ENCODE data around the gene EXOC2.

Gene EXOC2

DNA sequence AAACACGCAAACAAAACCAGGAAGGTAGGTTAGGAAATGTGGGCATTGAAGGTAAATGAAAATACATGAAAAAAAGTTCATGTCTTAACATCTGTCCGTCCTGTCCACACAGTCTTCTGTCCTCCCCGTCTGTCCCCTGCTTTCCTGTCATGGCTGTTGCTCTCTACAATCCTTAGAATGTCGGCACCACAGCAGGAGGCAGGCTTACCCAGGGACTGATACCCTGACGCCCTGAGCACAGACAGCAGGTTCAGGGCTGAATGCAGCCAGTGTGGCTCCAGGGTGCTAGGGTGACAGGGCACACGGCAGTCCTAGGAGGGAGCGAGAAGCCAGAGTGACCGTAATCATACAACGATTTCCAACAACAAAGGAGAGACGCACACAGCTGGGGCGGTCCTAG is 177.7 kb downstream of the EXOC2 start:
- DNase-seq, result no peak
- Mint-ChIP-seq H3K36me3 (ENCODE audit: low read depth) (peaks cover 40% of the 10 kb centered on the region), H3K4me1 (peaks cover 13% of the 10 kb centered on the region), H3K9me3 (peaks cover 33% of the 10 kb centered on the region), H3K27ac (no peak overlapping the region), H3K27me3 (ENCODE audit: low read depth, poor library complexity) (no peaks in the 10 kb centered on the region), H3K4me3 (no peak overlapping the region)
- TF ChIP-seq, protein P1, sequence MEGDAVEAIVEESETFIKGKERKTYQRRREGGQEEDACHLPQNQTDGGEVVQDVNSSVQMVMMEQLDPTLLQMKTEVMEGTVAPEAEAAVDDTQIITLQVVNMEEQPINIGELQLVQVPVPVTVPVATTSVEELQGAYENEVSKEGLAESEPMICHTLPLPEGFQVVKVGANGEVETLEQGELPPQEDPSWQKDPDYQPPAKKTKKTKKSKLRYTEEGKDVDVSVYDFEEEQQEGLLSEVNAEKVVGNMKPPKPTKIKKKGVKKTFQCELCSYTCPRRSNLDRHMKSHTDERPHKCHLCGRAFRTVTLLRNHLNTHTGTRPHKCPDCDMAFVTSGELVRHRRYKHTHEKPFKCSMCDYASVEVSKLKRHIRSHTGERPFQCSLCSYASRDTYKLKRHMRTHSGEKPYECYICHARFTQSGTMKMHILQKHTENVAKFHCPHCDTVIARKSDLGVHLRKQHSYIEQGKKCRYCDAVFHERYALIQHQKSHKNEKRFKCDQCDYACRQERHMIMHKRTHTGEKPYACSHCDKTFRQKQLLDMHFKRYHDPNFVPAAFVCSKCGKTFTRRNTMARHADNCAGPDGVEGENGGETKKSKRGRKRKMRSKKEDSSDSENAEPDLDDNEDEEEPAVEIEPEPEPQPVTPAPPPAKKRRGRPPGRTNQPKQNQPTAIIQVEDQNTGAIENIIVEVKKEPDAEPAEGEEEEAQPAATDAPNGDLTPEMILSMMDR (IDR thresholded peaks at IDR 0.05), result no peak

- Mint-ChIP-seq H3K27ac (no peak overlapping the region), H3K4me1 (peaks cover 21% of the 10 kb centered on the region), H3K9me3 (peaks cover 33% of the 10 kb centered on the region), H3K27me3 (ENCODE audit: low read depth, poor library complexity) (no peaks in the 10 kb centered on the region), H3K4me3 (no peak overlapping the region), H3K36me3 (ENCODE audit: low read depth) (peaks cover 40% of the 10 kb centered on the region)
- DNase-seq, result no peak
- TF ChIP-seq, protein P1 (IDR thresholded peaks at IDR 0.05), result no peak
Measured at GRCh38 chr6:514396-514978, 178.5 kb downstream of the EXOC2 start.

- no peak for DNase-seq
- peaks cover 32% of the 10 kb centered on the region for H3K9me3 Mint-ChIP-seq
- H3K4me1 Mint-ChIP-seq, result peaks cover 21% of the 10 kb centered on the region
- TF ChIP-seq, protein P1 (IDR thresholded peaks at IDR 0.05), result no peak
- peaks cover 39% of the 10 kb centered on the region for H3K36me3 Mint-ChIP-seq (ENCODE audit: low read depth)
- H3K27me3 Mint-ChIP-seq (ENCODE audit: low read depth, poor library complexity), result no peaks in the 10 kb centered on the region
- no peak overlapping the region for H3K4me3 Mint-ChIP-seq
- H3K27ac Mint-ChIP-seq, result no peak overlapping the region
Measured at GRCh38 chr6:513961-514360, 179.0 kb downstream of the EXOC2 start.

DNA sequence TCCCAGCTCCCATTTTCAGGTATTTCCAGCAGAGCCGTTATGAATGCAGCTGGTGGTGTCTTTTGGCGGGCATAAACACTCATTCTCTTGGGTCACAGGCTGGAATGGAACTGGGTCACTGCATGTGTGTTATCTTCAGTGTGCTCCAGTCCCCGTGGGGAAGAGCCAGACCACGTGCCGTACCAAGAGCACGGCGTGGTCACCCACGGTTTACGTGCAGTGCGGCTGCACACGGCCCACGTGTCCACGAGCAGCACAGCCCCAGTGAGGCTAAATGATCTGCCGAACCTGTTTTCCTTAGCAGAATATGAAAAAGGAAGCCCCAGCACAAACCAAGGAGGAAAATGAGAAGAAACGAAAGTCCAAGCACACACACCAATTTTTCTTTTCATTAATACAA is 179.9 kb downstream of the EXOC2 start:
- no peaks in the 10 kb centered on the region for H3K27me3 Mint-ChIP-seq (ENCODE audit: low read depth, poor library complexity)
- no peak for DNase-seq
- no peak overlapping the region for H3K4me3 Mint-ChIP-seq
- no peak overlapping the region for H3K27ac Mint-ChIP-seq
- TF ChIP-seq, protein P1 (IDR thresholded peaks at IDR 0.05), result no peak
- H3K36me3 Mint-ChIP-seq (ENCODE audit: low read depth), result peaks cover 30% of the 10 kb centered on the region
- H3K9me3 Mint-ChIP-seq, result peaks cover 23% of the 10 kb centered on the region
- peaks cover 21% of the 10 kb centered on the region for H3K4me1 Mint-ChIP-seq

DNA sequence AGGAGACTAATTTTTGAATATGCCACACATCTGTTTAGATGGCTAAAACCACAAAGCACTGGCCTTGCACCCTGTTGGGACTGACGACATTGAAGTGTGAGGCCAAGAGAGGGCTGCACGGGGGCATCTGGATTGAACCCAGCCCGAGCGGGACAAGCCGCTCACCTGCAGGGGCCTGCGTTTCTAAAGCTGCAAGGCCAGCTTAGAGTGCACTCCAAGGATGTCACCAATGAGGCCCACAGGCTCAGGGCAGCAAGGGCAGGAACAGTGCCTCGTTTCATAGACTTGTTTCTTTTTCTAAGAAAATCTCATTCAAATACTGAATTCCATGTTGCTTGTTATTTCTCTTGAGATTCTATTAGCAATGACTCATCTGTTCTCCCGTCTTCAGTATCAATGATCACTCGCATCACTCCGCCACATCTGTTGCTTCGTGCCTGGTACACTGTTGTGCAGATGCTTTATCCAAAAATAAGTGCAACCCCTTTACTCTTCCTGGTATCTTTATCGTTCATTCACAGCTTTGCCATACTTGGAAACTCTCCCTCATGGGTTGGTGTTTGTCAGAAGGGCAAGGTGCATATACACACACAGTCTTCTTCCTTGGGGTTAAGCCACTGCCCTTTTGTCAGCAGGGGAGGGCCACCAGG is 181.3 kb downstream of the EXOC2 start:
- TF ChIP-seq, protein P1 (IDR thresholded peaks at IDR 0.05), result no peak
- H3K27me3 Mint-ChIP-seq (ENCODE audit: low read depth, poor library complexity), result no peaks in the 10 kb centered on the region
- peaks cover 11% of the 10 kb centered on the region for H3K9me3 Mint-ChIP-seq
- H3K36me3 Mint-ChIP-seq (ENCODE audit: low read depth), result peaks cover 16% of the 10 kb centered on the region
- no peak for DNase-seq
- H3K27ac Mint-ChIP-seq, result no peak overlapping the region
- H3K4me1 Mint-ChIP-seq, result peaks cover 21% of the 10 kb centered on the region
- H3K4me3 Mint-ChIP-seq, result no peak overlapping the region

DNA sequence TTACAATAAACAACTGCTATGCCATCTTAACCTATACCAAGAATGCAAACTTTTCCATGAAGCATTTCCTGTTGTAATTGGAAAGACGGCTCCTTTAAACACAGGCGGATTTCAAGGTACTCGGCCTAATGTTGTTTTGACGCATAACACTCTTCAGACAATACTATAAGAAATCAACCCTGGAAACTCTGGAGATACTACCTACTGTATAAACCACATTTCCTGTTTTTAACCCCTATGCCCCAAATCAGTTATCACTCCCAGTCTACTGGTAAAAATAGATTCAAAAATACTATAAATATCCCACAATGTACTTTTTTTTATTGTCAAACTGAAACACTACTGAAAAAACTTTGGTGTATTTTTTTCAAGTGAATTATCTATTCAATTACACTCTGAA is 183.3 kb downstream of the EXOC2 start:
- Mint-ChIP-seq H3K27me3 (ENCODE audit: low read depth, poor library complexity) (no peaks in the 10 kb centered on the region), H3K9me3 (peaks cover 4% of the 10 kb centered on the region), H3K4me3 (no peak overlapping the region), H3K36me3 (ENCODE audit: low read depth) (peaks cover 3% of the 10 kb centered on the region), H3K4me1 (peaks cover 20% of the 10 kb centered on the region), H3K27ac (peak overlapping the region; percentile 68)
- DNase-seq, result no peak
- TF ChIP-seq, protein P1 (IDR thresholded peaks at IDR 0.05), result no peak
